Progenitor cell of endocrine pancreas (in vitro differentiated cells): ENCODE results near the gene SEC31A. TPM values are rescaled to one million over a fixed set of nuclear protein-coding genes. Genes with fewer than 3 reads are reported as not detected.
A peak's percentile ranks its signal among the peaks of the same experiment; 100 is the strongest.

Experiments used
- DNase-seq: peaks from one replicate; pipeline ENCODE4 v3.0.0; 2021; ENCODE audit warnings: low spot score; ENCODE audit not compliant: unreplicated experiment
- H3K27ac Mint-ChIP-seq: 2 replicates; pipeline ENCODE4 v1.8.0; 2021; ENCODE audit warnings: mild to moderate bottlenecking, moderate library complexity, mixed read lengths
- H3K27me3 Mint-ChIP-seq: 2 replicates; pipeline ENCODE4 v1.8.0; 2021; ENCODE audit warnings: mixed read lengths
- H3K36me3 Mint-ChIP-seq: 2 replicates; pipeline ENCODE4 v1.8.0; 2022; ENCODE audit warnings: mixed read lengths; ENCODE audit not compliant: insufficient read depth
- H3K4me1 Mint-ChIP-seq: 2 replicates; pipeline ENCODE4 v1.8.0; 2021; ENCODE audit warnings: low read depth, mixed read lengths
- H3K4me3 Mint-ChIP-seq: 2 replicates; pipeline ENCODE4 v1.8.0; 2021; ENCODE audit warnings: low read depth, mild to moderate bottlenecking, moderate library complexity, mixed read lengths
- H3K9me3 Mint-ChIP-seq: 2 replicates; pipeline ENCODE4 v1.8.0; 2021; ENCODE audit warnings: low read depth, mixed read lengths
- total RNA-seq: library from RNA; stranded (reverse); gene quantifications from 2 replicates; pipeline ENCODE4 v1.2.1, GENCODE V29; 2021
- TF ChIP-seq, protein P1 (sequence below): fragments of 200-600 bp; sonication (generic); IDR thresholded peaks from one replicate; pipeline ENCODE4 v1.5.0; 2021; ENCODE audit warnings: antibody characterized with exemption, mild to moderate bottlenecking; ENCODE audit not compliant: unreplicated experiment

Gene SEC31A
- total RNA-seq, 1 donor from 2014 or later = 250 TPM

DNA sequence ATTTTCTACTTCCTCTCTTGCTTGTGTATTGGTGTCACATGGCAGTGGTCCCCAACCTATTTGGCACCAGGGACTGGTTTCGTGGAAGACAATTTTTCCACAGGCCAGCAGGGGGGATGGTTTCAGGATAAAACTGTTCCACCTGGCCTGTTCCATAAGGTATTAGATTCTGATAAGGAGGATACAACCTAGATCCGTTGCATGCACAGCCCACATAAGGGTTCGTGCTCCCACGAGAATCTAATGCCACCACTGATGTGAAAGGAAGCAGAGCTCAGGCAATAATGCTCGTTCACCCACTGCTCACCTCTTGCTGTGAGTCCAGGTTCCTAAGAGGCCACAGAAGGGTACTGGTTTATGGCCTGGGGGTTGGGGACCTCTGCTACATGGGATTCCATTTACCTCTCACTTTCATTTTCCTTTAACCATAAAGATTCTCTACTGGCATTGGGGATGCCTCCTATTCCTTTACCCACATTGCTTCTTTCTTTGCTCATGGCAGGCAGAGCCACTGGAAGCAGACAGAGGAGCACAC, 38.1 kb downstream of the SEC31A start:
- peaks cover 2% of the 10 kb centered on the region for H3K4me1 Mint-ChIP-seq
- TF ChIP-seq, protein P1, sequence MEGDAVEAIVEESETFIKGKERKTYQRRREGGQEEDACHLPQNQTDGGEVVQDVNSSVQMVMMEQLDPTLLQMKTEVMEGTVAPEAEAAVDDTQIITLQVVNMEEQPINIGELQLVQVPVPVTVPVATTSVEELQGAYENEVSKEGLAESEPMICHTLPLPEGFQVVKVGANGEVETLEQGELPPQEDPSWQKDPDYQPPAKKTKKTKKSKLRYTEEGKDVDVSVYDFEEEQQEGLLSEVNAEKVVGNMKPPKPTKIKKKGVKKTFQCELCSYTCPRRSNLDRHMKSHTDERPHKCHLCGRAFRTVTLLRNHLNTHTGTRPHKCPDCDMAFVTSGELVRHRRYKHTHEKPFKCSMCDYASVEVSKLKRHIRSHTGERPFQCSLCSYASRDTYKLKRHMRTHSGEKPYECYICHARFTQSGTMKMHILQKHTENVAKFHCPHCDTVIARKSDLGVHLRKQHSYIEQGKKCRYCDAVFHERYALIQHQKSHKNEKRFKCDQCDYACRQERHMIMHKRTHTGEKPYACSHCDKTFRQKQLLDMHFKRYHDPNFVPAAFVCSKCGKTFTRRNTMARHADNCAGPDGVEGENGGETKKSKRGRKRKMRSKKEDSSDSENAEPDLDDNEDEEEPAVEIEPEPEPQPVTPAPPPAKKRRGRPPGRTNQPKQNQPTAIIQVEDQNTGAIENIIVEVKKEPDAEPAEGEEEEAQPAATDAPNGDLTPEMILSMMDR = no peak
- H3K36me3 Mint-ChIP-seq = peaks cover 36% of the 10 kb centered on the region
- H3K9me3 Mint-ChIP-seq = no peaks in the 10 kb centered on the region
- no peak for DNase-seq
- peak overlapping the region; percentile 49 for H3K27ac Mint-ChIP-seq
- no peaks in the 10 kb centered on the region for H3K27me3 Mint-ChIP-seq
- no peak overlapping the region for H3K4me3 Mint-ChIP-seq

DNA sequence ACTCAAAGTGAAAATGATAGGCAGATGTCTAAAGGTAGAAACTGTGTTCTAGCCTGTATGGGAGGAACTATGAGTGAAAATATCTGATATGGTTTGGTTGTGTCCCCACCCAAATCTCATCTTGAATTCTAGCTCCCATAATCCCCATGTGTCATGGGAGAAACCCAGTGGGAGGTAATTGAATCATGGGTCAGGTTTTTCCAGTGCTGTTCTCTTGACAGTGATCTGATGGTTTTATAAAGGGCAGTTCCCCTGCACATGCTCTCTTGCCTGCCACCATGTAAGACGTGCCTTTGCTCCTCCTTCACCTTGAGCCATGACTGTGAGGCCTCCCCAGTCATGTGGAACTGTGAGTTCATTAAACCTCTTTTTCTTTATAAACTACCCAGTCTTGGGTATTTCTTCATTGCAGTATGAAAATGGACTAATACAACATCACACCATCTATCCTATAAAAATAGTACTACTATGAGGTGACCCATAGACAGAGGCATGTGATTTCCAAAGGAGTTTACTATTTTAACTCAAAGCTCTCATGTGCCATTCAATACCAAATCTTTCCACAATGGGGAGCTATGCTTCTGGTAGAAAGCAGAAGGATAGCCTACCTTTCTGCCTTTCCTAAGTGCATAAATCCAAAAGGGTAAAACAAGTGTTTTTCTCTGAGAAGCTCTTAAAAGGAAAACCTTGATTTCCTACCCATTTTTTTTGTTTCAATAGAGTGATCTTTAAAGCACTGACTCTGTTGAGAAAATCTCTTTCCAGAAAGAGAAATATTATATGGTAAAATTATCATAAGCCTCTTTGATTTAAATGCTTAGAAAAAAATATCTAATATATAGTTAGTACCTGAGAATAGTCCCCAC, 38.8 kb downstream of the SEC31A start:
- peak overlapping the region; percentile 40 for H3K27ac Mint-ChIP-seq

DNA sequence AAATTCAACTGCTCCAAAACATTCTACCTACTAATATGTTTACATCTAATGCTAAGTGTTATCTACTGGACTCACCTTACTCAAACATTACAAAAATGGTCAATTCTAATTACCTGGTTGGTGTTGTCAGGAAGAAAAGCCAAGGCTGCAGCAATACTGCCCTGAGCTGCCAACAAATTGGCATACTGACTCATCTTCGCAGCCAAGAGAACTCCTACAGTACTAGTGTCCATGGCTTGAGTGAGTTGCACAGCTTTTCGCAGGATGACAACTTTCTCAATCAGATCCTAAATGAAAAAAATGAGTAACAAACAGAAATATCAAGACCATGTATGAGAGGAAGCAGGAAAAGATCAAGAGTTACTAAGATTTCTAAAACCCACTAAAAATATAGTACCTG, 39.6 kb downstream of the SEC31A start:
- Mint-ChIP-seq H3K4me3 (no peak overlapping the region), H3K27me3 (no peaks in the 10 kb centered on the region), H3K36me3 (peaks cover 40% of the 10 kb centered on the region), H3K4me1 (peaks cover 2% of the 10 kb centered on the region), H3K9me3 (no peaks in the 10 kb centered on the region), H3K27ac (no peak overlapping the region)
- no peak for DNase-seq
- TF ChIP-seq, protein P1 = no peak

More for the DNA sequence above, 38.8 kb downstream of the SEC31A start:
- H3K9me3 Mint-ChIP-seq = no peaks in the 10 kb centered on the region
- no peaks in the 10 kb centered on the region for H3K27me3 Mint-ChIP-seq
- H3K4me1 Mint-ChIP-seq = peaks cover 2% of the 10 kb centered on the region
- H3K4me3 Mint-ChIP-seq = no peak overlapping the region
- DNase-seq = no peak
- TF ChIP-seq, protein P1 = peak; percentile 59
- H3K36me3 Mint-ChIP-seq = peaks cover 38% of the 10 kb centered on the region

DNA sequence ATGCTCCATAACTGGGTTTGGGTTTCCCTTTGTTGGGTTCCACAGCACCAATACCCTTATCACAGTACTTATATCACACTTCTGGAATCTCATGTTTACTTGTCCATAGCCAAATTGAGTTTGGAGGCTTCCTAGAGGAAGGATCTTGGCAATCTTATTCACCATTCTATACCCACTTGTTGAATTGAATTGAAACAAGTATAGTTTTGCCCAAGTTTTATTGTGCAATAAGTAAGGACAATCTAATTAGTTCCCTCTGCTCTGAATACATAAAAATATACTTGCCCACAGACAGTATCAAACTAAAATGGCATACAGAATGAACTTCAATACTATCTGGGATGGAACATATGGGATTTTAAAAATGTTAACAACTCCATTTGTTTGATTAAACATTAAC, 40.3 kb downstream of the SEC31A start:
- Mint-ChIP-seq H3K27ac (no peak overlapping the region), H3K4me3 (no peak overlapping the region), H3K36me3 (peaks cover 41% of the 10 kb centered on the region), H3K9me3 (no peaks in the 10 kb centered on the region), H3K4me1 (peaks cover 2% of the 10 kb centered on the region), H3K27me3 (no peaks in the 10 kb centered on the region)
- TF ChIP-seq, protein P1 = no peak
- no peak for DNase-seq

DNA sequence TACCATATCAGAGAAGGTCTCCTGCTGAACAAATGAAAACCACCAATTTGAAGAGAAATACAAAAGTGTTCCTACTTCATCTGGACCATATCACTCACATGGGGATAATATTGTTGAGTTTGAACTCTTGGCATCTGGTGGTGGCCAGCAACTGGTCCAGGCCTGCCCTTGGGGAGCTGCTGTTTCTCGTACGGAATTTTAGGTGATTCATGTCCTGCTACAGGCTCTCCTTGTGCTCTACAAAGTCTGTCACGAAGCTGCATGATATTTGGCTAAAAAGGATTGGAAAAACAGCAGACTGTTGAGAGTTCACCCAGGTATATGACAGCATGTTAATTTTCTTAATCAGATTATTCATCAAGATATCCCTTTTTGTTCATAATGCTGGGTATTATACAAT, 42.2 kb downstream of the SEC31A start:
- no peak for DNase-seq
- no peaks in the 10 kb centered on the region for H3K9me3 Mint-ChIP-seq
- TF ChIP-seq, protein P1 = no peak
- no peaks in the 10 kb centered on the region for H3K27me3 Mint-ChIP-seq
- H3K36me3 Mint-ChIP-seq = peaks cover 48% of the 10 kb centered on the region
- no peak overlapping the region for H3K27ac Mint-ChIP-seq
- no peak overlapping the region for H3K4me3 Mint-ChIP-seq
- peaks cover 2% of the 10 kb centered on the region for H3K4me1 Mint-ChIP-seq
